KBM-7 (cell line): Measurements from ENCODE around the gene PIAS4.

Experiments
- DNase-seq: peaks from one replicate; pipeline ENCODE4 v3.0.0-alpha.2; 2015
- in situ Hi-C: fragments of 300-500 bp; cut with MboI; formaldehyde crosslinking; loops from 2 replicates; pipeline ENCODE4 v1.14.3; 2020; ENCODE audit warnings: low sequenced_read_pairs, low pct_unique_long_range_greater_than_20kb, mixed read lengths

PIAS4 gene

GRCh38 chr19:4036576-4037300, 29.2 kb downstream of the PIAS4 start:
- in situ Hi-C loops, result no loop called here
- DNase-seq, result no peak

- DNase-seq, result no peak
- in situ Hi-C loops, result no loop called here
These were observed 29.9 kb downstream of the PIAS4 start for GRCh38 chr19:4037301-4037949.

- no peak for DNase-seq
- in situ Hi-C loops, result no loop called here
These were observed 30.5 kb downstream of the PIAS4 start for GRCh38 chr19:4038057-4038456.

DNA sequence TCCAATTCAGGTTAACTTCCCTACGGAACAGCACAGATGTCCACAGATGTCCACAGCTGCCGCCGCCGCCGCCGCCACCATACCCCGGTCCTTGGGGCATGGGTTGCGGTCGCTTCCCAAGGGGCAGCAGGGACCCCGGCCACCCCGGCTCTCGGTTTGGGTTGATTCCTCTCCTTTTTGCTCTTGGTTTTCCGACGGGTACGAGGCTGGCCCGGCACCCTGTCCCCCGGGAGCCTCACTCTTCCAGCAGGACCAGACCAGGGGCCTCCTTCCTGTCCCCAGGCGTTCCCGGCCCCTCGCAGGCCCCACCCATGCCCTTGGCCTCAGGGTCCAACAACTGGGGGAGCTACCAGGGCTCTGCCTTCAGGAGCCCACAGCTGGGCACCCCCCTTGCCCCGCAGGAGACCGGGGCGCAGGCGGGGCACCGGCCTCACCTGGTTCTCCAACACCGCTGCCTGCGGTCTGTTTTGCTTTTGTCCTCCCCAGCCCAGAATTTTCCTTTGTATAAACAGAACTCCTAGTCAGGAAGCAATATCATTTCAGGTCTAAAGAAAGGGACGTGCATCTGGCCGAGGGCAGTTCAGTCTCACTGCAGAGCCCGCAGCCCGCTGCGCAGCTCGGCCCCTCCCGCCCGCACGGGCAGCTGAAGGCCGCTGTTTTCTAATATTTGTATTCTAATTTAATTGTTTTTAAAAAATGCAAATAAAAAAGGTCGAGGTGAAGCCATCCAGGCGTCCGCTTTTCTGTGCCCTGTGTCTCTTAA, 31.3 kb downstream of the PIAS4 start:
- in situ Hi-C loops, result no loop called here
- DNase-seq, result no peak

GRCh38 chr19:4042064-4042730, 34.7 kb downstream of the PIAS4 start:
- in situ Hi-C loops, result no loop called here
- no peak for DNase-seq

DNA sequence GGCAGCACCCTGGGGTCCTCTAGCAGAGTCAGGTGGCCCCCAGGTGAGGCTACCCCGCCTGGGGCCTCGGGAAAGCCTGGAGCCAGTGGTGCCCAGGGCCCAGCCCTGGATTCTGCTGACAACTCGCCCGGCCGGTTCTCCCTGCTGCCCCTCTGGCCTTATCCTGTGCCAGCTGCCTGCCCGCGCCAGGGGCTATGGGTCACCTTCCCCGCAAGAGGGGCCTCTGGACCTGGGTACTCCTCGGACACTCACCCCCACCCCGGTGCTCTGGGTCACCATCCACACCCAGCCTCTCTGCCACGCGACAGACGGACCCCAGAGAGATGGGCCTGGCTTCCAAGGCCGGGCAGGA, 35.2 kb downstream of the PIAS4 start:
- DNase-seq, result no peak
- in situ Hi-C loops, result no loop called here

GRCh38 chr19:4043401-4043800, 35.9 kb downstream of the PIAS4 start:
- no peak for DNase-seq
- in situ Hi-C loops, result no loop called here

- in situ Hi-C loops, result no loop called here
- DNase-seq, result no peak
These were observed 36.6 kb downstream of the PIAS4 start for GRCh38 chr19:4043966-4044715.

DNA sequence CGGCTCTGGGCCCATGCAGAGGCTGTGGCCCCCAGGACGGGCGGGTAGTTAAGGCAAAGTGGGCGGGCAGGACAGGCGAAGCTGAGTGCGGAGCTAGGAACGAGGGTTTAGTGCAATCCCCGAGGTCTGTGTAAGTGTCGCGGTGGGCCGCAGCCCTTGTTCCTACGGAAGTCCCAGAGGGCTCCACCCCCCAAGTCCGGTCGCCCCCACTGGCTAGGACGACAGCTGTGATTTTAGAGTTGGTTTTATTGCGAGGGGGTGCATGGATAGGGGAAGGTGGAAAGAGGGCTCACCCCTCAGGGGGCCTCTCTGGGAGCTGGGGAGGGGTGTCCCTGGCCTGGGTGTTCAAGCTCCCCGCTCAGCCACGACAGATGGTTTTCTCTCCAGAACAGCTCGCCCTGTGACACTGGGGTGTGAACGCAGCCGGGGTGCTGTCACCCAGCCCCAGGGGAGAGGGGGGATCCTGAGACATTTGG, 37.5 kb downstream of the PIAS4 start:
- in situ Hi-C loops, result no loop called here
- no peak for DNase-seq

GRCh38 chr19:4045597-4046361, 38.2 kb downstream of the PIAS4 start:
- in situ Hi-C loops, result no loop called here
- DNase-seq, result no peak

- no peak for DNase-seq
- in situ Hi-C loops, result no loop called here
These were observed 38.8 kb downstream of the PIAS4 start for GRCh38 chr19:4046362-4046691.

DNA sequence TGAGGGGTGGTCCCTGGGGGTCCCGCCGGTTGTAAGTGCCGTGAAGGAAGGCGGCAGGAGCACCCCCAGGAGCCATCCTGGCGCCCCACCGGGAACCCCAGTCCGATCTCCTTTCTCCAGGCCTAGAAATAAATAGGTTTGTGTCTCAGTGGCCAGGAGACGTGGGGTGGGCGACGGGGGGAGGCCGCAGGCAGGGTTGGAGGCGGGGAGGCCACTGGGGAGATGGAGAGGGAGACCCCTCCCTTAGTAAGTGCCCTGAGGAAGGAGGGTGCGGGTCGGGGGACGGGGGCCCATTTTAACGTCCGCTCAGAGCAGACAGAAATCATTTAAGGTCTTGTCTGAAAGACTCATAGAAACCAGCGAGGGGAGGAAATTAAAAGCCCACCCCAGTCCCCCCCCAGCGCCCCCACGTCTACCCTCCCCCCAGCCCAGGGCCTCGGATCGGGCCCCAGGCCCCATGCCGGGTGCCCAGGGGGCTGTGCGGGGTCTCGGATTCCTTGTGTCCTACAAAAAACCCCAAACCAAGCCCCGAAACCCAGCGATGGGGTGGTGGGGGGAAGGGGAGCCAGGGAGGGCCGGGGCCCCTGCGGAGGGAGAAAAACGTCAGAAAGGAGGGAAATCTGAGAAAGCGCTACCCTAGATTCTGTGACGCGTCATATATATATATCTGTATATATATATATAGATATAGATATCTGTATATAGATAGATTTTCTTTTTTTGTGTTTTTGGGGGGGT, 39.6 kb downstream of the PIAS4 start:
- in situ Hi-C loops, result no loop called here
- no peak for DNase-seq

DNA sequence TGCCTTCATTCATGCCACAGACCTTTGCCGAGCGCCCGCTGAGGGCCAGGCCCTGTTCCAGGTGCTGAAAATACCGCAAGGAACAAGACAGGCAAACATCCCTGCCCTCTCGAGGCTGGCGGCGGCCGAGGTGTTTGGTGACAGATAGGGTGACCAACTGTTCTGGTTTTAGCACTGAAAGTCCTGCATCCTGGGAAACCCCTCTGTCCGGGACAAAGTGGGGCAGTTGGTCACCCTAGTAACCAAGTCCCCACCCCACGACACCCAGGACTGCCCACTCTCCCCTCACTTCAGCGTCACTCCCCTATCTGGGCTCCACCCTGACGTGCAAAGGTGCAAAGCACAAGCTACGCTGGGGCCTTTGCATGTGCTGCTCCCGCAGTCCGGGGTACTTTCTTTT, 41.9 kb downstream of the PIAS4 start:
- in situ Hi-C loops, result no loop called here

DNA sequence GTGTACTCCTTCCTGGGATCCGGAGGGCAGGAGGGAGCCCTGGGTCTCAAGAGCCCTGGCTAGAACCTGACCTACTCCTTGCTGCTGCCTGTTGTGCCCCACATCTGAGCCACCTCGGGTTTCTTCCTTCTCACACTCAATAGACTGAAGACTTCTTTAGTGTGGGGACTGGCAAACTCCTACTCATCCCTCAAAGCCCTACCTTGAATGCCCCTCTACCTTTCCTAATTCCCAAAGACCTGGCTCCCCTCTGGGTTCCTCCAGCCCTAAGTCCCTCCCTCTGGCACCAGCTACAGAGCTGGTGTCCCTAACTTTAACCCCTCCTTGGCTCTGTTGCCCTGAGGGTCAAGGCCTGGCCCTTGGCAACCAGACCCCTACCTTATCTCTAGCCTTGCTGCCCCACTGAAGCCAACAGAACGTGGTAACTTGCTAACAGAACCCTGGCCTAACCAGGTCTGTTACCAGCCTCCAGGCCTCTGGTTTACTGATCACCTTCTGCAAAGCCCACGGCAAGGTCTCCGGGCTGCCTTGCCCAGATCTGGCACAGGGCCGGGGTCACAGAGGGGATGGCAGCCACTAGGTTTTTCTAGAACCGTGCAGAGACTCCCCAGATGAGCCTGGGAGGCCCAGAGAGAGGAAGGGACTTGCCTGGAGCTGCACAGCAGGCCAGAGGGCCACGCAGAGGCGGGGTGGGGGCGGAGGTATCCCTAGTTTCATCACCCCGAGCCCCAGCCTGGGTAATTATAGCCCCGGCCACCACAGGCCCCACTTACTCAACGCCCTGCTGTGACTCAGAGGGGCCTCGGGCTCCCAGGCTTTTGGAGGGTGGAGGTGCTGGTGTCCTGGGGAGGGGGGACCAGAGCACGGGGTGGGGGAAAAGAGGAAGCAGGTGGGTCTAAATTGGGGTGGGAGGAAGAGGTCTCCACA, 43.9 kb downstream of the PIAS4 start:
- in situ Hi-C loops, result no loop called here
- DNase-seq, result no peak

More for the DNA sequence above, 41.9 kb downstream of the PIAS4 start:
- no peak for DNase-seq

GRCh38 chr19:4052114-4052992, 44.8 kb downstream of the PIAS4 start:
- no peak for DNase-seq
- in situ Hi-C loops, result no loop called here

DNA sequence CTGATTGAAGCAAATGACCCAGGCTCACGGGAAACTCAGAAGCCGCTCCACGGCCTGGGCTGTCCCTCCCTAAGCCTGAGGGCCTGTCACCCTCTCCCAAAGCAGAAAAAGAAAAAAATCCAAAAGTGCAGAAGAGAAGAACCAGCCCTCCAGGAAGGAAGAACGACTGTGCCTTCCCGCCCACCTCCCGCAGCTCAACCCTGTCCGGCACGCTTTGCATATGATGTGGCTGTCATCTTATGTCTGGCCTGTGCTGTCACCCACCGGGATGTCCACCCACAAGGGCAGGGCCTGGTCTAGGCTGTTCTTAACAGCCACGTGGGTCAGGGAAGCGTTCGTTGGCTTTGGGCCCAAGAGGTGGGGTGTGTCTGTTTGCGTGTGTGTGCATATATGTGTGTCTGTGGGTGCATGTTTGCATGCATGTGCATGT, 45.5 kb downstream of the PIAS4 start:
- no peak for DNase-seq
- in situ Hi-C loops, result no loop called here
